Activated CD4-positive, alpha-beta T cell treated with anti-CD3 and anti-CD28 coated beads for 1 hour (primary cell): Measurements from ENCODE around the gene NFKB1.

Source experiments
- DNase-seq: peaks from one replicate; pipeline ENCODE4 v3.0.0-alpha.2; 2020

NFKB1 gene

DNA sequence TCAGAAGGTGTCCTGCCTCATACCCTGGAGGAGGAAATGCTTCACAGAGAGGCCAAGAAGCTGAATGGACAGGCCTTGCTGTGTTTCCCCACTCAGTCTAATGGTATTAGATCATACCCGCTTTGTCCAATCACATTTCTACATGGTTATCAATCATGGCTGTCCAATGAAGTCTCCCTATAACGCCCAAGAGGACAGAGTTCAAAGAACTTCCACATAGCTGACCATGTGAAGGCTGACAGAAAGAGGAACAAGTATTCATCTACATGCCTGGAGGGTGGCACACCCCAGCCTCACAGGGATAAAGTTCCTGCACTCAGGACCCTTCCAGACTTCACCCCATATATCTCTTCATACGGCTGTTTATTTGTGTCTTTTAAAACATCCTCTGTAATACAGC is 136.2 kb downstream of the NFKB1 start:
- no peak for DNase-seq

DNA sequence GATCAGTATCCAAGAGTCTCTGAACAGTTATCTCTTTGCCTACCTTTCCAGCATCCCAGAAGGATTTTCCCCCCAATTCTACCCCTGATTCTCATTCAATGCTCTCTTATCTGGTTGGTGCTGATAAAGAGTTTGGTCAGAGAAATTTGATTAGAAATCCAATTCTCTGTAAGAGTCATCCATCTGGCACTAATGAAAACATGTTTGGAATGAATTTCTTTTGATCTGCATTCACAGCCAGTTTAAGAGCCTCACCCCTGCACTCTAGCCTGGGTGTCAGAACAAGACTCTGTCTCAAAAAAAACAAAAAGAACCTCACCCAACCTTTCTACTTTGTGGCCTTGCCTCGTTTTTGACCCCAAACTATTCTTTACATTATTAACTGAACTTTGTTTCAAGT is 137.5 kb downstream of the NFKB1 start:
- DNase-seq: no peak

DNA sequence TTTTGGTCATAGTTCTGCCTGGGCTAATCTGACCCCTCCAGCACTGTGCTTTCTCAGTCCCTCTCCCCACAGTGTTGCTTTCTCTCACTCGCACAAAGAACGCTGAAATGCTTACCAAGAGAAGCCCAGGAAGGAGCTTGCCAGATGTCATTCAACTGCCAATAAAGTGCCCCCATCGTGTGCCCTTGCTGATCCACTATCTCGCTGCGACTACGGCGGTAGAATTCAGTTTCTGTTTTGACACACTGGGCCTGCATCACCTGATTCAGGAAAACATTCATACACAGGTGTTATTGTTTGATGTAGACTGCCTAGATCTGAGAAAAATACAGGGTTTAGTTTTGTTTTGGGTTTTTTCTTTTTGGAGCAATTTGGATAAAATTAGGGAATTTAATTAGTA is 138.4 kb downstream of the NFKB1 start:
- no peak for DNase-seq

DNA sequence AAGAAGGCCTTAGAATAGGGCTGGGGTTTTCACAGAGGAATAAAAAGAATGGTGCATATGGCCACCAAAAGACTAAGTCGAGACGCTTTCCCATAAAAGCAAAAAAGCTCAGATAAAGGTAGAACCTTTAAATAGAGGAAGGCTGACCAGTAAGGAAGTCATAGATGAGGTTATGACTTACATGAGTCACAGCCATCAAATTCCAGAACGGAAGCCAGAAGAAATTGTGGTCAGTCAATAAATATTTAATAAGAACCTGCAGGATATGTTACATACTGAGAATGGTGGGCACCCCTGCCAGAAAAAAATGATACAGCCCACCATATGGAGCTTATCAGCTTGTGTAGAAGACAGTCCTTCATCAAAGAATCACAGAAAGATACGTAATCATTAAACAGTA is 139.5 kb downstream of the NFKB1 start:
- no peak for DNase-seq

DNA sequence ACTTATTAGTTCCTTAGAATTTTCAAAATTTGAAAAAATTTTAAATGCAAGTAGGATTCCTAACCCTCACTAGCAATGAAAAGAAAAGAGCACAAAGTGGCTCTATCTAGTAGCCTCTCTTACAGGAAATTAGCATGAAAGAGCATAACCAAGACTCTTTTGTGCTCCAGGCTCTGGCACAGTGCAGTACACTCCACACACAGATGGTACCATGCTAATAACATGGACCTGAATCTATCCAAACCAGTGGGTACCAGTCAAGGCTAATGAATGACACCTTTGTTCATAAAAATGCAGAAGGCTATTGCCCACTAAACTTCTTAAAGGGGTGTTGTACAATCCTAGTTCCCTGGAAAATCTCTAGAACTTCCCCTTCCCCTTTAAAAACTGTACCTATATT is 140.6 kb downstream of the NFKB1 start:
- DNase-seq: no peak

DNA sequence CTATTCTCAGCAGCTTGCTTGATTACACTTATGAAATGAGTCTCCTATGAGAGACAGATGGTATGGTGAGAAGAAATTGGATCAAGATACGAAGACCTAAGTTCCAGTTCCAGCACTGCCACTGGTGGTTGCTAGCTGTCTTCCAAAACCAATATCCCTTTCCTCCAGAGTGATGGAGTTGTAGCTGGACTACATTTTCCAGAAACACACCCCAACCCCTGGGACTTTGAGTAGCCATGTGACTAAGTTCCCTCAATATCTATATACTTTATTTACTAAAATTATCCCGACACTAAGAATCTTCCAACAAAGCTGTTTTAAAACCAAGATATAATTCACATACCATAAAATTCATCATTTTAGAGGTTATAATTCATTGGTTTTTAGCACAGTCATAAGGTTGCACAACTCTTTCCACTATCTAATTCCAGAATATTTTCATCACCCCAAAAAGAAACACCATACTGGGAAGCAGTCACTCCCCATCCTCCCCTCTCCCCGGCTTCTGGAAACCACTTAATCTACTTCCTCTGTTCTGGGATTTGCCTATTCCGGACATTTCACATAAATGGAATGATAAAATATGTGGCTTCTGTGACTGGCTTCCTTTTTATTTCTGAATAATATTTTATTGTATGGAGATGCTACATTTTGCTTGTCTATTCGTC is 141.6 kb downstream of the NFKB1 start:
- DNase-seq: no peak

DNA sequence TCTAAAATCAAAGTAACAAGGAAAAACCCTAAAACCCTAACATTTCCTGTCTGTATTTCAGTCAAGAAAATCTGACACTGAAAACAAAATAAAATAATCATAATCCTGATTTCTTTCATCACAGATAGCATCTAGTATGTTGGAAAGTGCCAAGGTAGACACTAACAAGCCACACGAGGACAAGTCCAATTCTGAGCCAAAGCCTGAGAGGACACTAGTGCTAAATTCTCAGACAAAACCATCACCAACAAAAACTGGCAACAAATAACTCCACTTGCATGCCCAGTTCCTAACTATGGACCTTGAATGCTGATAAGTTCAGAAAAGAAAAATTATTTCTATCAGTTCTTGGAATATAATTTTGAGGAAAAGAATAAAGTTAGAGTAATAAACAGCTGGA is 146.0 kb downstream of the NFKB1 start:
- no peak for DNase-seq

DNA sequence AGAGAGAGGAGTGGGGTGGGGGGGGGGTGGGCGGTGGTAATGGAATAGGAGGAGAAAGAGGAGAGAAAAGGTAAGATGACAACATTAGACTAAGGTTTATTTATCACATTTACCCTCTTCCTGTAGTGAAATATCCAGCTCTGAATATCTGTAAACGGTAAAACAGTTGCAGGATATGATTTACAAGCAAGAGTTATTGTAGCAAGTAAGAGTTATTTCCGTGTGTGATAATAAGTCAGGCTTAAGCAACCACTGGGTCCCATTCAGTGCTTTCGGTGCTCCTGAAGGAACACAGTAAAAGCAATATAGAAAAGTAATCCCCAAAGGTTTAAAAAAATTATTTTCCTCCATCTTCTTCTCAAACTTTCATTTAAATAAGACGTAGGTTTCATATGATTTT is 156.0 kb downstream of the NFKB1 start:
- no peak for DNase-seq

DNA sequence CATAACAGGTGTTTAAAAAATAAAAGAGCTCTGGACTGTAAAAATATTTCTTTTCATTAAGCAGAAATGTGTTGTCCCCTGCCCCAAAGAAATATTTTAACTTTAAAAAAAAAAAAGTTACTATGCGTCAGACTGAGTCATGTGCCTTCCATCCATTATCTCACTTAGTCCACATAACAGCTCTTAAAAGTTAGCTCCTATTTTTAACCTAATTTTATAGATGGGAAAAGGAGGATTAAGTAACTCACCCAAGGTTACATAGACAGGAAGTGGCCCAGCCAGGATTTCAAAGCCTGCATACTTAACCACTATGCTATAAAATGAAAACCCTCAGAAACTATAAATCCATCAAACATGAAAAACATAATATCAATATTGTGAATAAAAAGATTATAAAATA is 161.9 kb downstream of the NFKB1 start:
- no peak for DNase-seq

DNA sequence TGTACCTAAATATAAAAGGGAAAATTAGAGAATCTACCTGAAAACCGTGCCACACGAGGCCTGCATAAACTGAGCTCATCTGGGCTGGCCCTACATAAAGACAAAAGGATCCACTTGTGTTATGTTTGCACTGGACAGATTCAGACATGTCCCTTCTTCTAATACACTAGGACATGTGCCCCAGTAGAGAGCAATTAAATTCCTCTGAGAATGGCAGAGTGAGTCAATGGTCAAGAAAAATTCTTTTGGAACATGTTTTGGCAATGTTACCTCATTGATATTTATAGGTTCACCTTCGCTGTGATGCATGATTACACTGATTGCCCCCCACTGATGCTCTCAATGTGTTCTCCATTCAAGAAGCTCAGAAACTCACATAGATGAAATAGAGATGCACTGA is 164.4 kb downstream of the NFKB1 start:
- no peak for DNase-seq
